Fibroblast of peridontal ligament (primary cell): Measurements from ENCODE around the gene EXOG.

Experiments used
- DNase-seq: peaks from one replicate; pipeline ENCODE4 v3.0.0-alpha.2; 2010; ENCODE audit errors: extremely low read depth

Gene EXOG

GRCh38 chr3:38510631-38511030 lies 14.5 kb downstream of the EXOG start:
- DNase-seq = no peak

GRCh38 chr3:38511546-38511945 lies 15.4 kb downstream of the EXOG start:
- no peak for DNase-seq

GRCh38 chr3:38515367-38515766 lies 19.2 kb downstream of the EXOG start:
- no peak for DNase-seq

DNA sequence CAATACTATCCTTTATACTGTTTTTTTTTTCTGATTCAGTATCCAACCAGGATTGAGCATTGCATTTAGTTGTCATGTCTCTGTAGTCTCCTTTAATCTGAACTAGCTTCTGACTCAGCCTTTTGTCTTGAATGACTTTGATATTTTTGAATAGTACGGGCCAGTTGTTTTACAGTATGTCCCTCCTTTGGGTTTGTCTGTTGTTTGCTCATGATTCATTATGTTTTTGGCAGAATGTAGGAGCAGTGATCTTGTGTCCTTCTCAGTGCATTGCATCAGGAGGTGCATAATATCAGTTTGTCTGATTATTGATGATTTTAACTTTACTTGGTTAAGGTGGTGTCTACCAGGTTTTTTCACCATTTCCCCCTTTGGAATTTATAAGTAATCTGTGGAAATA lies 20.5 kb downstream of the EXOG start:
- no peak for DNase-seq

GRCh38 chr3:38519000-38519399 lies 22.9 kb downstream of the EXOG start:
- no peak for DNase-seq

GRCh38 chr3:38519651-38520050 lies 23.5 kb downstream of the EXOG start:
- DNase-seq = no peak

DNA sequence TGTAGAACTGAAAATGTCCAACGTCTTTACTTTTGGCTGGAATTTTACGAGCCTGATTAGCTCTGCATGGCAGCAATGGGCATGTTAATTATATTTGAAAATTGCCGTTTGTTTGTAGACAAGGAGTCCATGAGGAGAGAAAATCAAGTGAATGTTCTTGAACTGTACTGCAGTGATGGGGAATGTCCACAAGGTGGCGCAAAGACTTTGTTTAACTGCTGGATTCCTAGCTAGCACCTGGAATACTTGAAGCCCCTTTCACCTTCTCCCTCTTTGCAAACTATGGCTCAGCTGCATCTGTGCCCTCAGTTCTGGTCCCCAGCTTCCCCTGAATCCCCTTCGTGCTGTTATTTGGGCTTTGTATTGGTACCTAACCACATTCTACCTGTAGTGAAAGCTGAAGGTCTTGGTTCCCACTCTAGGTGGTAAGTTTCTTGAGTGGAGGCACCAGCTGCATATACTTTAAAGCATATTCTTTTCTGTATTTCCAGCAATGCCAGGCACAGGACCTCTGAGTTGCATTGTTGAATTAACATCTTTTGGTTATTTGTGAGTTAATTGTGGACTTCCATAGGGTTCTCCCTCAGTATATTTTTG lies 25.3 kb downstream of the EXOG start:
- peak; percentile 84 for DNase-seq

DNA sequence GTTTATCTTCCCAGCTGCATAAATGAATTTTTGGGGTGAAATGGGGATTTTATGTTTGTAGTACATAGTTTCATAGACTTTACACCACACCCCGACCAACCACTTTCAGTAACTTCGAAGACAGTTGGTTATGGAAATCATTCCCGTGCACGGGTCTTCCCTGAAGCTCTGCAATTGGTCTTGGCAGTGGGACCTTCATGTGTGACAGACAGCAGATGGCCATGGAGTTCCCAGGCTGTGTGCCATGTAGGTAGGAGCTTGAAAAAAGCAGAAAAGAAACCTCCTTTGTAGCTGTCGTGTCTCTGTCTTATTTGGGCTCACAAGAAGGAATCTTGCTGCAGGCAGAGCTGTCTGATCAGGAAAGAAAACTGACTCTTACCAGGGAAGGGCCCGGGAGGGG lies 25.9 kb downstream of the EXOG start:
- no peak for DNase-seq

DNA sequence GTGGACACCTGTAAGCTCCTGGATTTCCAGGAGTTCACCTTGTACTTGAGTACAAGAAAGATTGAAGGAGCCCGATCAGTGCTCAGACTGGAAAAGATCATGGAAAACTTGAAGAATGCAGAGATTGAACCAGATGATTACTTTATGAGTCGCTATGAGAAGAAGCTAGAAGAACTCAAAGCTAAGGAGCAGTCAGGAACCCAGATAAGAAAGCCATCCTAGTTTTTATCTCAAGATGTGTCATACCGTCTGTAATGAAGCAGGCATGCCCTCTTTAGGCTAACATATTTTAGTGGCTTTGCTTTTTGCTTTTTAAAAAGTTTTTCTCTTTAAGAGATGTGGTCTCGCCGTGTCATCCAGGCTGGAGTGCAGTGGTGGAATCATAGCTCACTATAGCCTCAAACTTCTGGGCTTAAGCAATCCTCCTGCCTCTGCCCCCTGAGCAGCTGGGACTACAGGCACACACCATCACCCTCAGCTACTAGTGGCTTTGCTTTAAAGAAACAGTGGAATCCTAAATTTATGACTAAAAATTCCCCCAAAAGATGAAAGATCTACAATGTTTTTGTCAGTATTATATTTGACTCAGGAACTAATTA lies 28.1 kb downstream of the EXOG start:
- no peak for DNase-seq

DNA sequence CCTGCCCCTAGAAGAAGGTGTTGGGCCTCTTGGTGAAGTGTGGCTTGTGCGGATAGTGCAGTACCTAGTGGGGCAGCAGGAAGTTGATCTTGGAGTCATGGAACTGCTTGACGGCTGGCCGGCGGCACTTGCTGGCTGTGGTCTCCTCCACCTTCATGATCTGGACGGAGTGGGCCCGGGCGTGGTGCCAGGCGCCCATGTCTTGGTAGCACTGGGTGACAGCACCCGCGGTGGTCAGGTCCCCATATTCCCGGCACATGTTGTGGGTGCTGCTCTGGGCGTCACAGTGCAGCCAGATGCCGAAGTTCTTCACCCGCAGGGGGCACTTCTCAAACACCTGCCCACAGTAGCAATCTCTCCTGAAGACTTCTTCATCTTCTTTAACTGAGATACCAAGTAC lies 30.7 kb downstream of the EXOG start:
- DNase-seq = no peak

DNA sequence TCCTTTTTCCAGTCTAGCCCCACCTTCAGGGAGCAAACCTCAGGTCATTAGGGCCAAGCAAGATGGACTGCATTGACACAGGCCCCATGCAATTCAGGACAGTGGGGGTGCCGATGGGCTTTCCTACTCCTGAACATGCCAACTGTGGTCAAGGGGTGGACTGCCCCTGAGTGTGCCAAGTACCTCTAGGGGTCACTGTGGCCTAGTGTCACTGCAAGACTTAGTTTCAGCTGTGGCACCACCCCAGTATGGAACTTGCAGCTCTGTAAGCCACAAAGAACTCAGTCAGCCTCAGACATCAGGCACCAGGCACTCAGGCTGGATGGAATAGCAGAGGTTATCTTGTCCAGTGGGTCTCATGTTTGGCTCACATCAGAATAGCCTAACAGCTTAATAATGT lies 32.3 kb downstream of the EXOG start:
- no peak for DNase-seq

DNA sequence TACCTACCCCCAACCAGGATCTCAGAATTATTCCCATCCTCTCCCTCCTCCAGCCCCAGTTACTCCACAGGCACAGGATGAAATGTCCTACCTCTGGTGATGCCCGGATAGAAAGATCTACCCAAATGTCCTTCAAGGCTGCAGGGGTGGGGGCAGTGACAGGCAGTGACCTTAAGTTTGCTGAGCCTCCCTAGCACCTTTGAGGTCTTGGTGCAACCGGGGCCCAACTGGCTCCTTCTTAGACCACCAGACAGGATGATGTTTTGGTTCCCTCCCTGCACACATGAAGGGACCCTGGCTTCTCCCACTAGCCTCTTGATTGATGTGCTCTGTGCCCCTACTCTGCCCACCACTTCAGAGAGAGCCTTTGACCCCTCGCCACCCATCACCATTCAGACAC lies 36.4 kb downstream of the EXOG start:
- DNase-seq = no peak

GRCh38 chr3:38533285-38533976 lies 37.3 kb downstream of the EXOG start:
- no peak for DNase-seq

- no peak for DNase-seq
These were observed 38.0 kb downstream of the EXOG start for GRCh38 chr3:38534180-38534579.

GRCh38 chr3:38534604-38535003 lies 38.5 kb downstream of the EXOG start:
- no peak for DNase-seq

DNA sequence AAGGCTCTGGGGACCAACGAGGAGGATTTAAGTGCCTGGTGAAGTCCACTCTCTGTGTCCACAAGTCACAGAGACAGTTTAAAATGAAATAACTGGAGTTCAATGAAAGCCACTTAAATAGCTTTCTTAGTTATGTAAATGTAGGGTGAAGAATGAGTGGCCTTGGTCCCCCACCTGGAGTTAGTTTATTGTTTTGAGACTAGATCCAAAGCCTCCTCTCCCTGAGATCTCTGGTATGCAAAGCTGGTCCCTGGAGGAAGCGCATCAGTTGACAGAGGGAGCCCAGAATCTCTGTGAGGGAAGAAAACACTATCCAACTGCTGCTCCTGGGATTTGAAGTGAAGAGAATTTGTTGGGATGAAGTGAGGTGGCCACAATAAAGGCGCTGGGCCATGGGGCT lies 40.5 kb downstream of the EXOG start:
- no peak for DNase-seq

- DNase-seq = no peak
These were observed 42.7 kb downstream of the EXOG start for GRCh38 chr3:38538773-38539353.

- no peak for DNase-seq
These were observed 45.7 kb downstream of the EXOG start for GRCh38 chr3:38541806-38542205.

- DNase-seq = no peak
These were observed 46.5 kb downstream of the EXOG start for GRCh38 chr3:38542401-38543298.

GRCh38 chr3:38543586-38543985 lies 47.4 kb downstream of the EXOG start:
- DNase-seq = no peak

DNA sequence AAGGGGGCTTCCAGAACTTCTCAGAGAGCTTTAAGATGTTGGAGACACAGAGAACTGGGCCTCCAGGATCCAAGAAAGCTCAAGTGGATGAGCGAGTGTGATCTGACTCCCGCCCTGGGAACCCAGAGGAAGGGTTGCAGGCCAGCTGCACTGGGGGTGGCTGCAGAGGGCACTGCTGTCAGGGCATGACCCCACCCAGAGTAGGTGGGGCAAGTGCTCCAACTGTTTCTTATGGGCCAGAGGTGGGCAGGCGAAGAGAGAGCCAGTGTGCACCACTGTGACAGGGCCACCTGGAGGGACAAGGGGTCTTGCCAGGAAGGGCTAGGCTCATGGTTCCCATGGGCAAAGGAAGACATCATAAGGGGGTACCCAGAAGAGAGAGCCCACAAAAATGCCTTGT lies 48.8 kb downstream of the EXOG start:
- no peak for DNase-seq

DNA sequence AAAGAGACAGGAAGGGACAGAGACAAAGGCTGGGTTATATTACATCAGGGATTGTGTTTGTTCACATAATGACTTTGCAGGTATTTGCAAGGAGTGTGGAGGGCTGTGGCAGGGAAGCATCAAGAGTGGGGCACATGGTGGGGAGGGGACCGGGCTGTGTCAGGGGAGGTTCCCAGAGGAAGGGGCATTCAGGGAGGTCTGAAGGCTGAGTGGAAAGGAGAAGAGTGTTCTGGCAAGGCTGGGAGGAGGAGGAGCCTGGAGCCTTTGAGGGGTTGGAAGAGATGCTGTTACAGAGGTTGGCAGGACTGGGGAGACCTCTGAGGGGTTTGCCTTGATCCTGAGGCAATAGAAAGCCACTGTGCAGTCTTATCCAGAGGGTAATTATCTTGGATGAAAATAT lies 49.4 kb downstream of the EXOG start:
- DNase-seq = no peak
